GM18502 (cell line): ENCODE measurements around the gene MTG2.

Source experiments
- ATAC-seq: cut with Tn5 transposase; IDR thresholded peaks from one replicate; pipeline ENCODE4 v1.9.1; 2021; ENCODE audit warnings: mild to moderate bottlenecking; ENCODE audit not compliant: unreplicated experiment, poor library complexity

MTG2 gene

DNA sequence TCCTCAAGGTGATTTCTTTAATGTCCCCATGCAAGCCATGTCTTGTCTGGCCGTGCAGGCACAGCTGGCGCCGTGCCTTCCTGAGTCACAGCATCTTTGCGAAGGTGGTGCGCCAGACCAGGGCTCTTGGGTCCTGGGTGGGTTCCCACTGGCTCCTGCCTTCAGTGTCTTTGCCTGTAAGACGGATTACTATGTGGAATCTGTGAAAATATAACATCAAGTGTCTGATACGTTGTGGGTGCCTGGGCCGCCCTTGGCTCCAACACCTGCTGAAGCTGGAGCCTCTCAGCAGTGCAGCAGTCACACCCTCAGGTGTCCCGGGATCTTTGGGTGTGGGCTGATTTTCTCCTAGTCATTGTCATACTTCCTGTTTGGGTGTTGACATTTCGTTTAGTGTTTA lies 58.7 kb downstream of the MTG2 start:
- no peak for ATAC-seq

DNA sequence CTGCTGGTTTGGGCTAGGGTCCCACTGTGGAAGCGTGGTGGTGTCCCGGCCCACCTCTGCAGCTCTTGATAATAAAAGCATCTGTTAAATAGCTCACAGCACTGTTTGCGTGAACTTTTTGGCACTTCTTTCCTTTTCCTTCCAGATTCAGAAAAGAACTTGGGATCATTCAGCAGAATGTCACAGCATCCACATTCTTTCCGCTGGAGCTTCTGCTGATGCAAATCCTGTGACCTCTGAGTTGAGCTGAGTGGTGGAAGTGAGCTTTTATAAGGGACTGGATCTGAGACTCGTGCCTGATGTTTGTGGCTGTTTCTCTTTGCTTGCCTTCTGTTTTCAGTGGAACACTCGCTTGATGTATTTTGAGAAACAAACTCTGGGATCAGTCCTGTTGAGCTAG lies 59.3 kb downstream of the MTG2 start:
- no peak for ATAC-seq

DNA sequence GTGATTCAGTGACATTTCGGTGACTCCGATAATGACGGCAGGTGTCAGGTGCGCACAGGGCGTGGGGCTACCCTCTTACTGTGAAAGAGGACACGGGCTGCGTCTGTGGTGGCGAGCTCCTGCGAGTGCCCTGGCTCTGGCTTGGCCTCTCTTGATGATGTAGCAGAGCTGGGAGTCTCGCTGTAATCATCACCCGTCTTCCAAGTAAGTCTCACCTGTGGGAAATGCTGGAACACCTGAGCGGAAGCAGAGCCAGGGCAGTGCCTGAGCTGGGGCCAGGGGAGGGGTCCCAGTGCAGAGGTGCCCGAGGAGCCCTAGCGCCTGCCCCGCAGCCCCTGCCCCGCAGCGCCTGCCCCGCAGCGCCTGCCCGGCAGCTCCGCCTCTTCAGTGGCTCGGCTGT lies 60.3 kb downstream of the MTG2 start:
- no peak for ATAC-seq

DNA sequence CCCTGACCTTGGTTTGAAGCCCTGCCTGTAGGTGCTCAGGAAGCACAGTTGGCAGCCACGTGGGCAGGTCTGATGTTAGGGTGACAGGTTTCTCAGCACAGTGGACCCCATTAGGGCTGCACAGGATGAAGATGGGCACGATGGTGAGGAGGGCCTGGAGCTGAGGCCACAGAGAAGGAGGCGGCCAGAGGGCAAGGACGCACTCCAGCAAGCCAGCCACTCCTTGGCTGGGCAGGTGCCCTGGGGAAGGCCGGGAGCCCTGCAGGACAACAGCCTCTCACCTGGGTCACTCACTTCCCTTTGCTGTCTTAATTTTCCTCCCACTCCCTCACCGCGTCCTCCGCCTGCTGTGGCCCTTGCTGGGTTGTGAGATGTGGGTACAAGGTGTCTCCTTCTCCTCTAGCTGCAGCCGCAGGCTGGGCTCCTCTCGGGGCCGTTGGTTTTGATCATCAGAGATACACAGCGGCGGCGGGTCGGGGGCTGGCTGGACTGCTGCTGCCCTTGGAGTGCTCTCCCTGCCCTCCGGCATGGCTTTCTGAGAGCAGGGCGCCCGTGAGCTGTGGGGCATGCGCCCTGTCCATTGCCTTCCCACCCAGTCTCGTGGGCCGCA lies 61.2 kb downstream of the MTG2 start:
- ATAC-seq: no peak

DNA sequence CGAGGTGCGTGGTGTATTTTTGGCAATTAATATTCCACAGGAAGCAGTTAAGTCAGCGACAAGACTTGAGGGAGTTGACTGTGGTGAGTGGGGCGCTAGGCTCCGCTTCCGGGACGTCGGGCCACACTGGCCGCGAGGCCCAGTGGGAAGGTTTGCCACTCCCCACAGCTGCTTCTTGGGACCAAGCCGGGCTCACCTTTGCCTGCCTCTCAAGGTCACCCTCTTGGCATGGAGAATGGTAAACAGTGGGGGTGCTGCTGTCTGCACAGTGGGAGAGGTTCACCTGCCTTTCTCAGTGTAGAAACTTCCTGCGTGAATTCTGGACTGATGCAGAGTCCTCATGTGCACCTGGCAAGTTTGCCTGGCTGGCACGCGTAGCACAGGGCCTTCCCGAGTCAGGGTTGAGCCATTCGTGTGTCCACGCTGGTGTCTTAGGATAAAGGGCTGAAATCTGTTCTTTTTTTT lies 61.8 kb downstream of the MTG2 start:
- ATAC-seq: no peak

DNA sequence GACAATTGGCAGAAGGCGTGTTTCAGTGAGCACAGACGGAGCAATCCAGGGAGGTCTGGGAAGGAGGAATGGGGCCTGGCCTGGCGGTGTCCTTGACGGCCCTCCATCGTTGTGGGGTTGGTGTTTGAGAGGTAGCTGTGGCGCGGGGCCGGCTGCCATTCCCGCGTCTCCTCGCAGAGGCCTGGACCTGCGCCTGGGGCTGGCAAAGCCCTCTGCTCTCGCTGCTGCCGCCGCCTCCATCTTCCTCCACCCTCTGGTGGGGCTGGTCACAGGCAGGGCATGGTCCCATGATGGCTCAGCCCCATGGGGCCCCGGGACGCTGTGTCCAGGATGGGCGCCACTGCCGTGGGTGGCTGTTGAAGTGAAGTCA lies 63.1 kb downstream of the MTG2 start:
- no peak for ATAC-seq

DNA sequence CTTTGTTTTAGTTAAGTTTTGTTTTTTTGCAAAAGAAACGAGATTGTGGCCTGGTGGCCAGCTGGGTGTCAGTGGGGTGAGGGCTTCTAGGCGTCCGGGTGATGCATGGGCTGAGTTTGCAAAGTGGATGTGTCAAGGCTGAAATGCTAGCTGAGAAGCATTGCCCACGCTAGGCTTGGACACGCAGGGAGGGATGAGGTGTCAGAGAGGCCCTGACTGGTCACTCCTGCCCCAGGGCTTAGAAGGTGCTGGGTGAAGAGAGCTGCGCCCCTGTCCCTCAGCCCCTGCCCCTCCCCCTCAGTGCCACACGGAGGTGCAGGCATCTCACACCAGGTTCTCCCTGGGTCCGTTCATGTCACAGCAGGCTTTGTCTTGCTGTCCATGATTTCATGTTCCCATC lies 63.6 kb downstream of the MTG2 start:
- no peak for ATAC-seq

DNA sequence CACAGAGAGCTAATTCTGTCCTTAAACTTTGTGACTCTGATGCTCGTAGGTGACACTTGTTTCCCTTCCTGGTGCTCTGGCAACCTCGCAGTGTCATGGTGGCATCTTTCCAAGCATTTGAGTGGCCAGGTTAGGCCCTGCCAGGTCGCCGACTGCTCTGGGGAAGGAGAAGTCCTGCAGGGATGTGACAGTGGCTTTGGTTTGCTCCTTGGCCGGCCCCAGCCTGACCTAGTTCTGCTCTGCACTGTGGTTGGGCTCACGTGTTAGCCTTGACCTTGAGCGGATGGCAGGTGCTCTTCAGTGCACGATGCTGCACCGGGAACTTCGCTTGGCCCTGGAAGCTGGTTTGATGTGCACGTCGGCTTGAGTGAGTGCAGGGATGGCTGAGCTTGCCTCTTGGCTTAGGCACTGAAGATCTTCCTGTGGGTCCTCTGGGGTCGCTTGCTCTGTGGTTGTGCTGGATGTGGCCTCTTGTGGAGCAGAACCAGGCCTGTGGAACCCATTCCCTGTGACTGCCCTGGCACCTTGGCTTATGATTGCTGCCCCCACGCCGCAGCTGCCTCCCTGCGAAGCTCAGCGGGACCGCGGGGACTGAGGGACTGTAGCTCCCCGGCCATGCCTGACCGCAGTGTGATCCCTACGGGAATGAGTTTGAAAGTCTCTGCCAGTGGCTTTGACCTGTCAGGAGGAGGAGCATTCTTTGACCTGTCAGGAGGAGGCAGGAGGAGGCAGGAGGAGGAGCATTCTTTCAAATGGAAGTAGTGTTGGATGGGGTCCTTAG lies 64.2 kb downstream of the MTG2 start:
- no peak for ATAC-seq

DNA sequence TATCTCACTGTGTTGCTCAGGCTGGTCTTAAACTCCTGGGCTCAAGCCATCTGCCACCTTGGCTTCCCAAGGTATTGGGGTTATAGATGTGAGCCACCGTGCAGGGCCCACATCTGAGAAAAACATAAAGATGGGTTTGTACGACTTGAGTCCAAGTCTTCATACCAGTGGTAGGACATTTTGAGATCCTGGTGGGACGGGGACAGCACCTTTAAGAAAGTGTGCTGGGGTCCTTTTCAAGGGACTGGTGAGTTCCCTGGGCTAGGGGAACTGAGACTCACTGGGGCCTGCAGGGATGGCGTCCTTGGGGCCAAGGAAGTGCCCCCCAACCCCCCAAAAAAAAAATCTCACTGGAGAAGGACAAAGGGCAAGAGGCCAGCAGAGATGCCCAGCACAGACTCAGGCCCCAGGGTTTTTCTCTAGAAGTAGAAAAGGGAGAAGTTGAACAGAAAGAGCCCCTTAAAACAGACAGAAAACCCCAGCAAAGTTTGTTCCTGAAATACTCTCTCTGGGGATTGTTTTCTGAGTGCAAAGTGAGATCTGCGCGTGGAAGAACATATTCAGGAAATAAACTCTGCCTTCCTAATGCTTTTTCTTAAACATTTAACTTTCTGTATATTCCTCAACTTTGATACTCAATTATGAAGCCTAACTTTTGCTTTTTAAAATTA lies 66.2 kb downstream of the MTG2 start:
- no peak for ATAC-seq

DNA sequence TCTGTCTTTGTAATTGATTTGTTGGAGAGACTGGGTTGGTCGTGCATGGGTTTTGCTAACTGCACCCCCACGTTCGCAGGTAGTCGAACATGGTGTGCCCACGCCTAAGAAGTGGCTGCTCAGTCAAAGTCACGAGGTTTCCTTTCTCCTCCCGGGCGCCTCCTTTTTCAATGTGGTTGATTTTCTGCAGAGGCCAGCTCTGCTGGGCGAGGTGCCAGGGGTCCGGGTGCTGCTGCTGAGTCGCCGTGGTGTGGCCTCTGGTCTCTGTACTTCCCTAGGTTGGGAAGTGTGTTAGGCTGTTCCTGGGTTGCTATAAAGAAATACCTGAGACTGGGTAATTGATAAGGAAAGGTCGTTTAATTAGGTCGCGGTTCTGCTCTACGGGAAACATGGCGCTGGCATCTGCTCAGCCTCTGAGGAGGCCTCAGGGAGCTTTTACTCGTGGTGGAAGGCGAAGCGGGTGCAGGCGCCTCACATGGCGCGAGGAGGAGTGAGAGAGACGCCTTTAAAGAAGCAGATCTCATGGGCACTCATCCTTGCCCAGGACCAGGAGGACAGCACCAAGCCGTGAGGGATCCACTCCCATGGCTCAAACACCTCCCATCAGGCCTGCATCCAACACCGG lies 69.6 kb downstream of the MTG2 start:
- no peak for ATAC-seq
